Hepatocyte (in vitro differentiated cells): ENCODE measurements around the gene RANBP6. TPM values are rescaled to one million over a fixed set of nuclear protein-coding genes. Genes with fewer than 3 reads are reported as not detected.

Experiments
- DNase-seq: peaks from one replicate; pipeline ENCODE4 v3.0.0-alpha.2; 2016; ENCODE audit warnings: low spot score
- H2AFZ ChIP-seq: fragments of 200-600 bp; sonication (generic); 2 replicates; pipeline ENCODE4 v1.6.0; 2016; ENCODE audit warnings: antibody characterized with exemption, mild to moderate bottlenecking
- H3K27ac ChIP-seq: fragments of 200-600 bp; sonication (generic); 2 replicates; pipeline ENCODE4 v1.5.1; 2016; ENCODE audit warnings: mild to moderate bottlenecking
- H3K27me3 ChIP-seq: fragments of 200-600 bp; sonication (generic); 2 replicates; pipeline ENCODE4 v1.6.1; 2016
- H3K36me3 ChIP-seq: fragments of 200-600 bp; sonication (generic); replicated peaks from 2 replicates; pipeline ENCODE4 v1.5.1; 2016; ENCODE audit warnings: low read depth; ENCODE audit not compliant: insufficient read depth
- H3K4me1 ChIP-seq: fragments of 200-600 bp; sonication (generic); 2 replicates; pipeline ENCODE4 v1.5.1; 2016; ENCODE audit warnings: mild to moderate bottlenecking, moderate library complexity; ENCODE audit not compliant: insufficient read depth
- H3K4me2 ChIP-seq: fragments of 200-600 bp; sonication (generic); 2 replicates; pipeline ENCODE4 v1.6.0; 2016
- H3K4me3 ChIP-seq: fragments of 200-600 bp; sonication (generic); 2 replicates; pipeline ENCODE4 v1.5.1; 2016; ENCODE audit warnings: mild to moderate bottlenecking
- H3K79me2 ChIP-seq: fragments of 200-600 bp; sonication (generic); 2 replicates; pipeline ENCODE4 v1.6.0; 2017; ENCODE audit warnings: mild to moderate bottlenecking
- H3K9me2 ChIP-seq: fragments of 200-600 bp; sonication (generic); replicated peaks from 2 replicates; pipeline ENCODE4 v1.6.0; 2017; ENCODE audit warnings: mild to moderate bottlenecking; ENCODE audit not compliant: insufficient read depth
- H3K9me3 ChIP-seq: fragments of 200-600 bp; sonication (generic); 2 replicates; pipeline ENCODE4 v1.5.1; 2016; ENCODE audit warnings: low read depth, mild to moderate bottlenecking
- H4K20me1 ChIP-seq: fragments of 200-600 bp; sonication (generic); 2 replicates; pipeline ENCODE4 v1.6.0; 2016; ENCODE audit warnings: mild to moderate bottlenecking; ENCODE audit not compliant: insufficient read depth, poor library complexity, severe bottlenecking
- CTCF ChIP-seq: fragments of 200-600 bp; sonication (generic); IDR thresholded peaks from 2 replicates; pipeline ENCODE4 v1.5.1; 2016; ENCODE audit warnings: antibody characterized with exemption, mild to moderate bottlenecking; ENCODE audit not compliant: poor library complexity
- EZH2 ChIP-seq: fragments of 200-600 bp; sonication (generic); IDR thresholded peaks from 2 replicates; pipeline ENCODE4 v1.6.1; 2016; ENCODE audit warnings: antibody characterized with exemption, mild to moderate bottlenecking, borderline replicate concordance
- EZH2phosphoT487 ChIP-seq: fragments of 200-600 bp; sonication (generic); IDR thresholded peaks from one replicate; pipeline ENCODE4 v1.6.1; 2018; ENCODE audit warnings: antibody characterized with exemption, mild to moderate bottlenecking, low read depth, moderate library complexity; ENCODE audit not compliant: unreplicated experiment, severe bottlenecking
- WGBS: methylation state at CpG from one replicate; pipeline ENCODE4 v1.1.6; 2016; ENCODE audit warnings: low lambda C conversion rate; ENCODE audit errors: missing lambda C conversion rate; 5-methylcytosine and 5-hydroxymethylcytosine counted together
- polyA plus RNA-seq: library from polyadenylated mRNA; unstranded; fragments of >200 nt; fragmentation: Nextera tagmentation; extraction: Ambion mirVana; gene quantifications from 2 replicates; pipeline ENCODE4 v1.2.1, GENCODE V29; 2016
- total RNA-seq: library from RNA; depleted of rRNA; stranded (reverse); fragments of >200 nt; gene quantifications from 2 replicates; pipeline ENCODE4 v1.2.3, GENCODE V29; 2014

The RANBP6 gene
- total and polyA plus RNA-seq, 2 experiments from 2014 or later = 8.2 to 25.9 TPM

GRCh38 chr9:6008169-6008979 lies 7.0 kb downstream of the RANBP6 start:
- TF ChIP-seq CTCF = no peak
- TF ChIP-seq EZH2 = no peak
- no peak for TF ChIP-seq EZH2phosphoT487
- 3% methylated on average over 14 of the region's 40 CpGs for WGBS
- Histone ChIP-seq H3K79me2 (peaks cover 67% of the 10 kb centered on the region), H3K4me2 (peak overlapping the region; percentile 95), H3K9me2 (no peaks in the 10 kb centered on the region), H3K36me3 (no peaks in the 10 kb centered on the region), H3K27ac (peak overlapping the region; percentile 99), H2AFZ (peak overlapping the region; percentile 76), H3K4me3 (peak overlapping the region; percentile 83), H3K27me3 (no peaks in the 10 kb centered on the region), H3K4me1 (peaks cover 13% of the 10 kb centered on the region), H4K20me1 (peaks cover 33% of the 10 kb centered on the region), H3K9me3 (no peaks in the 10 kb centered on the region)
- DNase-seq = peak; percentile 98

- 0% methylated on average over 11 of the region's 54 CpGs for WGBS
- peak; percentile 93 for DNase-seq
- Histone ChIP-seq H3K27ac (peak overlapping the region; percentile 99), H3K9me2 (no peaks in the 10 kb centered on the region), H3K36me3 (no peaks in the 10 kb centered on the region), H3K4me3 (peak overlapping the region; percentile 83), H3K79me2 (peaks cover 67% of the 10 kb centered on the region), H2AFZ (peak overlapping the region; percentile 76), H3K4me1 (peaks cover 13% of the 10 kb centered on the region), H3K9me3 (no peaks in the 10 kb centered on the region), H4K20me1 (peaks cover 38% of the 10 kb centered on the region), H3K4me2 (peak overlapping the region; percentile 95), H3K27me3 (no peaks in the 10 kb centered on the region)
- TF ChIP-seq EZH2phosphoT487 (no peak), CTCF (no peak), EZH2 (no peak)
These were observed 7.7 kb downstream of the RANBP6 start for GRCh38 chr9:6007770-6008168.

GRCh38 chr9:6007058-6007769 lies 8.2 kb downstream of the RANBP6 start:
- Histone ChIP-seq H3K9me2 (no peaks in the 10 kb centered on the region), H3K4me3 (peak overlapping the region; percentile 83), H2AFZ (peak overlapping the region; percentile 63), H3K9me3 (no peaks in the 10 kb centered on the region), H3K36me3 (no peaks in the 10 kb centered on the region), H3K27me3 (no peaks in the 10 kb centered on the region), H3K27ac (peak overlapping the region; percentile 99), H3K4me1 (peaks cover 13% of the 10 kb centered on the region), H3K4me2 (peak overlapping the region; percentile 95), H3K79me2 (peaks cover 67% of the 10 kb centered on the region), H4K20me1 (peaks cover 41% of the 10 kb centered on the region)
- TF ChIP-seq CTCF (no peak), EZH2 (no peak), EZH2phosphoT487 (no peak)
- DNase-seq = peak; percentile 92
- under 1% methylated on average over 58 of the region's 59 CpGs for WGBS
